Left forelimb (tissue), 1 donor: ENCODE data around the gene SYNE1.
"Not testable (repeated sequence)": the region's sequence is repeated elsewhere in the genome, so short reads cannot be mapped to it uniquely, and the experiment has no call there.

Experiments used
- DNase-seq: peaks from one replicate; pipeline ENCODE4 v3.0.0-alpha.2; 2018; ENCODE audit warnings: low spot score

The SYNE1 gene

GRCh38 chr6:152372945-152373344 is 264.2 kb downstream of the SYNE1 start:
- DNase-seq = no peak

- no peak for DNase-seq
Observed at GRCh38 chr6:152371775-152372174, 265.4 kb downstream of the SYNE1 start.

- DNase-seq = peak; percentile 69
Observed at GRCh38 chr6:152368751-152369624, 268.2 kb downstream of the SYNE1 start.

GRCh38 chr6:152364866-152365265 is 272.3 kb downstream of the SYNE1 start:
- no peak for DNase-seq

- no peak for DNase-seq
Observed at GRCh38 chr6:152360034-152360433, 277.1 kb downstream of the SYNE1 start.

- DNase-seq = no peak
Observed at GRCh38 chr6:152356662-152357061, 280.5 kb downstream of the SYNE1 start.

GRCh38 chr6:152356016-152356415 is 281.1 kb downstream of the SYNE1 start:
- DNase-seq = no peak

GRCh38 chr6:152355166-152355565 is 282.0 kb downstream of the SYNE1 start:
- DNase-seq = no peak

GRCh38 chr6:152353440-152353839 is 283.7 kb downstream of the SYNE1 start:
- no peak for DNase-seq

- DNase-seq = no peak
Observed at GRCh38 chr6:152351742-152352141, 285.4 kb downstream of the SYNE1 start.

GRCh38 chr6:152351110-152351509 is 286.1 kb downstream of the SYNE1 start:
- DNase-seq = no peak

- no peak for DNase-seq
Observed at GRCh38 chr6:152348116-152348515, 289.0 kb downstream of the SYNE1 start.

- DNase-seq = no peak
Observed at GRCh38 chr6:152343735-152344360, 293.3 kb downstream of the SYNE1 start.

- DNase-seq = no peak
Observed at GRCh38 chr6:152341596-152341995, 295.6 kb downstream of the SYNE1 start.

- DNase-seq = no peak
Observed at GRCh38 chr6:152338335-152339125, 298.6 kb downstream of the SYNE1 start.

GRCh38 chr6:152334555-152334954 is 302.6 kb downstream of the SYNE1 start:
- DNase-seq = no peak

- DNase-seq = no peak
Observed at GRCh38 chr6:152330961-152331360, 306.2 kb downstream of the SYNE1 start.

- no peak for DNase-seq
Observed at GRCh38 chr6:152329638-152330448, 307.3 kb downstream of the SYNE1 start.

- not testable (repeated sequence) for DNase-seq
Observed at GRCh38 chr6:152328200-152328599, 309.0 kb downstream of the SYNE1 start.

GRCh38 chr6:152323376-152323775 is 313.8 kb downstream of the SYNE1 start:
- no peak for DNase-seq

- no peak for DNase-seq
Observed at GRCh38 chr6:152318278-152318677, 318.9 kb downstream of the SYNE1 start.

GRCh38 chr6:152316024-152316423 is 321.1 kb downstream of the SYNE1 start:
- no peak for DNase-seq
